Stimulated activated CD4-positive, alpha-beta T cell treated with anti-CD3 and anti-CD28 coated beads, TNF-alpha, amount 100 ng/mL, for 48 hours (primary cell): Measurements from ENCODE around the gene HIBADH.

ENCODE experiments used
- DNase-seq, 3 donors: peaks; one replicate each; pipeline ENCODE4 v3.0.0-alpha.2; 2020; ENCODE audit warnings: low read depth in 3 of 3

HIBADH gene

GRCh38 chr7:27662490-27663205 lies at the start of gene HIBADH:
TSS of gene HIBADH (minus strand) at chr7:27662883. CDS start at chr7:27662788, 95 bp downstream.
- DNase-seq, result peak; percentile 84 to 88 (median 85)

GRCh38 chr7:27712217-27712616 lies 49.5 kb upstream of the HIBADH start:
- DNase-seq, result no peak

- DNase-seq, result no peak
Measured at GRCh38 chr7:27709137-27710075, 46.7 kb upstream of the HIBADH start.

- no peak for DNase-seq
Measured at GRCh38 chr7:27708485-27708884, 45.8 kb upstream of the HIBADH start.

GRCh38 chr7:27705200-27705594 lies 42.5 kb upstream of the HIBADH start:
- DNase-seq, result no peak

GRCh38 chr7:27704422-27705199 lies 41.9 kb upstream of the HIBADH start:
- no peak for DNase-seq

GRCh38 chr7:27703181-27703580 lies 40.5 kb upstream of the HIBADH start:
- no peak for DNase-seq

GRCh38 chr7:27700501-27700900 lies 37.8 kb upstream of the HIBADH start:
- no peak for DNase-seq

GRCh38 chr7:27699751-27700150 lies 37.1 kb upstream of the HIBADH start:
- DNase-seq, result no peak

- DNase-seq, result no peak
Measured at GRCh38 chr7:27697861-27698430, 35.3 kb upstream of the HIBADH start.

GRCh38 chr7:27695096-27695495 lies 32.4 kb upstream of the HIBADH start:
- no peak for DNase-seq

GRCh38 chr7:27693794-27694193 lies 31.1 kb upstream of the HIBADH start:
- no peak for DNase-seq

GRCh38 chr7:27690649-27691048 lies 28.0 kb upstream of the HIBADH start:
- DNase-seq, result no peak

- no peak for DNase-seq
Measured at GRCh38 chr7:27689591-27690164, 27.0 kb upstream of the HIBADH start.

GRCh38 chr7:27689150-27689549 lies 26.5 kb upstream of the HIBADH start:
- no peak for DNase-seq

GRCh38 chr7:27688646-27689045 lies 26.0 kb upstream of the HIBADH start:
- no peak for DNase-seq

GRCh38 chr7:27688056-27688455 lies 25.4 kb upstream of the HIBADH start:
- DNase-seq, result no peak

- no peak for DNase-seq
Measured at GRCh38 chr7:27686315-27686714, 23.6 kb upstream of the HIBADH start.

- DNase-seq, result no peak
Measured at GRCh38 chr7:27685893-27686292, 23.2 kb upstream of the HIBADH start.

GRCh38 chr7:27685209-27685608 lies 22.5 kb upstream of the HIBADH start:
- DNase-seq, result no peak

- no peak for DNase-seq
Measured at GRCh38 chr7:27684491-27684890, 21.8 kb upstream of the HIBADH start.
